ENCODE results near the gene SLC7A4.

SLC7A4 gene

DNA sequence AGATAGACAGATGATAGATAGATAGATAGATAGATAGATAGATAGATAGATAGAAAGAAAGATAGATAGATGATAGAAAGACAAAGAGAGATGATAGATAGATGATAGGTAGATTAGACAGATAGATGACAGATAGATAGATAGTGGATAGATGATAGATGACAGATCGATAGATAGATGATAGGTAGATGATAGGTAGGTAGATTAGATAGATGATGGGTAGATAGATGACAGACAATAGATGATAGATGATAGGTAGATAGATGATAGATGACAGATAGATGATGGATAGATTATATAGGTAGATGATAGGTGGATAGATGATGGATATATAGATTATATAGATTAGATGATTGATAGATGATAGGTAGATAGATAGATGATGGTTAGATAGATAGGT, 46.0 kb downstream of the SLC7A4 start:
- no peak for TF ChIP-seq ZNF274 (IDR thresholded peaks at IDR 0.05; ENCODE audit: low read depth, low read length)
- no peak overlapping the region for H3K4me3 ChIP-seq (ENCODE audit: low read length)

- no peak overlapping the region for H3K4me3 ChIP-seq (ENCODE audit: low read length)
- no peak for TF ChIP-seq ZNF274 (IDR thresholded peaks at IDR 0.05; ENCODE audit: low read depth, low read length)
Measured at GRCh38 chr22:20985720-20986119, 46.6 kb downstream of the SLC7A4 start.

DNA sequence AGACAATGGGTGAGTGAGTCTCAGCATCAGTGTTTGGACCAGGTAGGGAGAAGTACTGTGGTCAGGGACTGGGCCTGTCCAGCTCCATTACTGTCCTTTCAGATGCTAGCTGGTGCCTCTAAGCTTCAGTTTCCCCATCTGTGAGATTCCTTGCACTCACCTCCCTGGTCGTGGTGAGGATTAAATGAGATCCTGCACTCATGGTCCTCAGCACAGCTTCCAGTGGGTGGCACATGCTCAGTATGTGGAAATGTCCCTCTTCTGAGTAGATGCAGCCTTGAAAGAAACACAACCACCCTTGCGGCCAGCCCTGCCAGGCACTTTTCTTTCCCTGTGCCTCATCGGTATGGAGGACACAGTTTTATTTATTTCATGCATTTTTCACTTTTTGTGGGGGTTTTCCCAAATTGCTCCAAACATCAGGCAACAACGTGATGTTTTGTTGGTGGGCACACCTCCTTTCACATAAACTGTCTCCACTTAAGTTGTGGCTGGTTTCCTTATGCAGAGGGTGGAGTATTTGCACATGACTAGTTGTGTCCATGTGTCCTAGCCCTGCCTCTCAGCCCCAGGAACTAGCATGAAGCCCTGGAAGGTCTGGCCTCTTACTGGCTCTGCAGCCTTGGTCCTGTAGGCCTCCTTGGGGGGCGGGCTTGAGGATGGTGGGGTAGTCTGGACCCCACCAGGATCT, 49.1 kb downstream of the SLC7A4 start:
- no peak for TF ChIP-seq ZNF274 (IDR thresholded peaks at IDR 0.05; ENCODE audit: low read depth, low read length)
- H3K4me3 ChIP-seq (ENCODE audit: low read length), result peak overlapping the region; percentile 77; the same call in 1 of the 2 replicates

DNA sequence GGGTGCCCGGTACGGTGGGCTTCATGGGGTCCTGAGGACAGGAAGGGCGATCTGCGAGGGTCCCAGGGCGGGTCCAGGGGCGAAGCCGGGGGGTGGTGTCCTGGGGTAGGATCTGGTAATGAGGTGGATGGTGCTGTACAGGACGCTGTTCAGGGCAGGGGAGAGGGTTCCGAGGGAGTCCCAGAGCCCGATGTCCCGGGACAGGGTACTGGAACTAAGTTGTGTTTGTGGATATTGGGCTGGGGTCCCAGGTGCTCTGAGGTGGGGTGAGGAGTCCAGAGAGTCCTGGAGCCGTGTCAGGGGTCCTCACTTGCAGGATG, 49.8 kb downstream of the SLC7A4 start:
- H3K4me3 ChIP-seq (ENCODE audit: low read length), result peak overlapping the region; percentile 77
- no peak for TF ChIP-seq ZNF274 (IDR thresholded peaks at IDR 0.05; ENCODE audit: low read depth, low read length)

GRCh38 chr22:20981787-20982562, 50.4 kb downstream of the SLC7A4 start, which contains the start of gene LZTR1:
TSS of gene LZTR1 (plus strand) at chr22:20982297. CDS start at chr22:20982372, 75 bp downstream.
- H3K4me3 ChIP-seq (ENCODE audit: low read length), result peak within 1 kb of the TSS; percentile 77
- TF ChIP-seq ZNF274 (IDR thresholded peaks at IDR 0.05; ENCODE audit: low read depth, low read length), result no peak

DNA sequence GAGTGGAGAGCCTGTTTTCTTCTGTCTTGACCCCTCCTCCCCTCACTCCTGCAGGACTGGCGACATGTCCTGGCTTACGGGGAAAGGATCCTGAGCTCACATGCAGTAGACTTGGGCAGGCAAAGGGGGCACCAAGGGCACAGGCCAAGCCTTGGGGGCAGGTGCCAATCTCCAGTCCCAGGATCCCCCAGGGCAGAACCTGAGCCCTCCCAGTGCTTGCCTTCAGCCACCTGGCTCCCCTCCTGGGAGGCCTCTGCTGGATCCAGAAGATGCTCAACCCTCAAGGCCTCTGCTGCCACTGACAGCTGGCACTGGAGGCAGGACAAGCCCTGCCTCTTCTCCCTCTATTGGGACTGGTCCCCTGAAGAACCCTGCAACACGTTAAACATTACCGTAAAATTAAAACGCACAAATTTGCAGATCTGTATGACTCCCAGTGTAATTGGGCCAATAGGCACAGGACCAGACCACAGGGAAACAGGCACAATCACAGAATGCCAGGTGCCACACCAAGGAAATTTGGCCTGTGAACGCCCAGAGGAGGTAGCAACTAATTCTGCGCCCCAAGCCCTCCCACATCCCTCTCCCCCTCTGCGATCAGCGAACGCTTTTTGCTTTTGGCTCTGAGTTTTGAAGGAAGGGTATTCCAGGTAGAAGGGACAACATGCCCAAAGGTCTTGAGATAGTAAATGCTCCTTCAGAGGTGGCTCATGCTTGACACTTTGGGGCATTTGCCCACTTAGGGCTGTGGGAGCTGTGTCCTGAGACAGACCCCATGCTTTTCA, 51.2 kb downstream of the SLC7A4 start:
- peak overlapping the region; percentile 77 for H3K4me3 ChIP-seq (ENCODE audit: low read length)
- TF ChIP-seq ZNF274 (IDR thresholded peaks at IDR 0.05; ENCODE audit: low read depth, low read length), result no peak

DNA sequence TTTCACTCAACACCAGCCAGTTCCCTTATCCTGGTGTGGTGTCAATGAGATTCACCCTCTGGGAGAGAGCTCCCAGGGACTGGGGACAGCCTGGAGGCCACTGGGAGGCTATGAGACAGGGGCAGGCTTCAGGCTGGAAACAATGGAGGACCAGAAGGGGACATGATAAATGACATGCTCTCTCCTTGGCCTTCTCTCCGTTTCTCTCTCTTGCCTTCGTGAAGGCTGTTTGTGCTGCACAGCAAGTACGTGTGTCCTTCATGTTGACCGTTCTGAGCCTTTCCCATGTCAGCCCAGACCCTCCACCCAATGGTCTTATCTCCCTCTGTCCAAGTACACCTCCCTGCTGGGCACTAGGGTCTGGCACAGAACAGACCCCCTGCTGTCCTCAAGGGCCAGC, 51.8 kb downstream of the SLC7A4 start:
- TF ChIP-seq ZNF274 (IDR thresholded peaks at IDR 0.05; ENCODE audit: low read depth, low read length), result no peak
- no peak overlapping the region for H3K4me3 ChIP-seq (ENCODE audit: low read length)

DNA sequence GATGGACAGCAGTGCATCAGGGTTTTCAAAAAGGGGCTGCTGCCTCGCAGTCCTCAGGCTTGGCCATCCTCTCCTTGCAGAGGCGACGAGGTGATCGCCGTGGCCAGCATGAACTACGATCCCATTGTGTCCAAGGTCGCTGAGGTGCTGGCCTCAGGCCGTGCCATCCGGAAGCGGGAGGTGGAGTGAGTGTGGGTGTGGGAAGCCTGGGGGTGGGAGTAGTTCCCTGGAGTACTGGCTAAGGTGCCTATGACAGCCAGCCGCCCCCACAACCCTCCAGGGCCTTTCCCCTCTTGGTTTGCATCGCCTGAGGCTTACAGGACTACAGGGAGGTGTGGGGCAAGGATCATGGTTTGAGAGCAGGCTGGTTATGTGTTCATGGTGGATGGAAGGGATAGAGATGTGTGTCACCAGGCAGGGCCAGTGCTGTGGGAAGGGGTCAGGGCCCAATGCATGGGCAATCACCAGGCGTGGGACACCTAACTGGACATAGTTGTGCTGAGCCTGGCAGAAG, 52.4 kb downstream of the SLC7A4 start:
- no peak overlapping the region for H3K4me3 ChIP-seq (ENCODE audit: low read length)
- no peak for TF ChIP-seq ZNF274 (IDR thresholded peaks at IDR 0.05; ENCODE audit: low read depth, low read length)

- no peak overlapping the region for H3K4me3 ChIP-seq (ENCODE audit: low read length)
- TF ChIP-seq ZNF274 (IDR thresholded peaks at IDR 0.05; ENCODE audit: low read depth, low read length), result no peak
Measured at GRCh38 chr22:20979243-20979809, 53.0 kb downstream of the SLC7A4 start.

Data from GM08714 (cell line).